T-helper 9 cell (primary cell): ENCODE results near the gene MNX1.

Experiments
- DNase-seq: peaks from one replicate; pipeline ENCODE4 v3.0.0-alpha.2; 2020

MNX1 gene

DNA sequence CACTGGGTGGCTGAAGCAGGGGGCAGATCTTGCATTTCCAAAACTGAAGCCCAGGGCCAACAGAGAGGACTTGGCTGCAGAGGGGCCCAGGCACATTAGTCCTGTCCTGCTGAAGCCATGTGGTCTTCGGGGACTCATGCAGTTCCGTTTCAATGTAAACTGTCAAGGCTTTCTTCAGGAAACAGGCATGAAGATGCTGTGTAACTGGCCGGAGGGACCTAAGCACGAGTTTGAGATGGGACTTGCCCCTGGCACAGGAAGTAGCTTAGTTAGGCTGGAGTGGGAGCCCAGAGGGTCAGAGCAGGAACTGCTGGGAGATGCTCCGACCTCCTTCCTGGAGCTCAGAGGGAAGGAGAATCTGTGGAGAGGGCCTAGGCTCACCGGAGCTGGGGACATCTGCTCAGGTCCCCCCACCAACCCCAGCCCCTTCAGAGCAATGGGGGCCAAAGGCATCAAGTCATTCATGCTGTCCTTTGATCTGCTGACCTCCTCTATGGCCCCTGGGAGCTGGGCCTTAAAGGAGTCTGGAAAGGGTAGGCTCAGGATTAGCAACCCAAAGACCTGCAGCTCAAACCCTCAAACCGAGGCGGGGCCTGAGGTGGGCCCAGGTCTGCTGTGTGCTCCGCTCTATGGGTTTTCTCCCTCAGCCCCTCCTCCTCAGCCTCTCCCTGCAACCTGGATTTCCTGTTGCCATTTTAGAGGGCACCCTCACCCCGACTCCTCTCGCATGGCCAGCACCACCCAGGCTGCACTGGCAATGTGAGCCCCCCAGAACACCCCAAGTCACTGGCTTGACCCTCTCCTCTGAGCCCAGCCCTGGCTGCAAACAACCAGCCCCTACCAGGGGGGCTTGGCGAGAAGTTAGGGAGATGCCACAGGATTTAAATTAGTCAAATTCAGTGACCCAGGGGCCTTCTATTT lies 4.4 kb upstream of the MNX1 start:
- no peak for DNase-seq

DNA sequence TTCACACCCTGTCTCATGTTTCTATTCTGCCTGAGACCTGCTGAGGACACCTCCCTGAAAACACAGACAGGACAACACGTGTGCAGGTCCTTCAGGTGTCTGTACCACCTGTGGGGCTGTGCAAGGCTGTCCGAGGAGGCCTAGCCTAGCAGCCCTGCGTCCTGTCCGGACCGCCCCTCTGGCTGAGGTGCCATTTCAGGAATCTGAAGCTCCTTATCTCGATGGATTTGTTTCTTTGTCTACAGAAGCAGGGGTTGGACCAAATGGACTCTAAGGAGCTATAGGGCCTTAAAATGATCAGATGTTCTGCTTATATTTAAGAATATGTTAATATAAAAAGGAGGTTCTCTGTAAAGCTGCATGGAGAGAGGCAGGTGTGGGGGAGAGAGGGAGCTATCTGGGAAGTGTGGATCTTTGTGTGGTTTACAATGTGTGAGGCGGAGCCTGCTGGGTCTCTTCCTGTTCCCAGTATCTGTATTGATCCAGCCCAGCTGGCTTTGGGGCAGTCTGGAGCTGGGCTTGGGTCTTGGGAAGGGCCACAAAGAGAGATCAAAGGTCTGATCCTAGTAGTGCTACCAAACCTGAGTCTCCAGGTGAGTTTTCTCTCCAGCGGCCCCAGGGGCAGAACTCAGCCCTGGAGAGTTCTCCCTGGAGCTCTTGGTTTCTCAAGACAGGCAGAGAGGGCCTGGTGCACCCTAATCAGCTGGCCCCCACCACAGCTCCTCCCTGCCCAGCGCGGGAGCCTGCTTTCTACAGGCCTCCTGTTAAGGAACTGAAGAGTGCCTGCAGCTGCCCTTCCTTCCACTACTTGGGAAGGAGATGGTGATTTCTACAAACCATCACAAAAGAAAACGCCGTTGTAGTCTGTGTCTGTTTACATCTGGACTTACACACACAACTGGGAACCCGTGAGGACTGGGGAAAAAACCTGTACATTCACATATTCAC lies 3.4 kb upstream of the MNX1 start:
- DNase-seq, result no peak

DNA sequence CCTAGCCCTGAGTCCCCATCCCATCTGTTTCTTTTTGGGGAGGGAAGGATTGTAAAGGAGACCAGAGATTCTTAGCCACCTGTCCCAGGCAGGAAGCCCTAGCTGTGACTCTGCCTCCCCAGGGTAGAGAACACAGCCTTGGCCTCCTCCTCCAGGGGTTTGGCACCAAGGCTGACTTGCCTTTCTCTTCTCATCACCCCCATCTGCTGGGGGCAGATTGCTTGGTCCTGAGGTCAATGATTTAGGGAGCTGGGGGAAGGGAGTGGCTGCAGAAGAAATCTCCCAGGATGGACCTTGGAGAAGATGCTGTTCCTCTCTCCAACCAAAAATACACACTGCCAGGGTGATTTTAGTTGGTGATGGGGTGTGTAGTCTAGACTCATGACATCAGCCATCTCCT lies 2.6 kb upstream of the MNX1 start:
- DNase-seq, result no peak

DNA sequence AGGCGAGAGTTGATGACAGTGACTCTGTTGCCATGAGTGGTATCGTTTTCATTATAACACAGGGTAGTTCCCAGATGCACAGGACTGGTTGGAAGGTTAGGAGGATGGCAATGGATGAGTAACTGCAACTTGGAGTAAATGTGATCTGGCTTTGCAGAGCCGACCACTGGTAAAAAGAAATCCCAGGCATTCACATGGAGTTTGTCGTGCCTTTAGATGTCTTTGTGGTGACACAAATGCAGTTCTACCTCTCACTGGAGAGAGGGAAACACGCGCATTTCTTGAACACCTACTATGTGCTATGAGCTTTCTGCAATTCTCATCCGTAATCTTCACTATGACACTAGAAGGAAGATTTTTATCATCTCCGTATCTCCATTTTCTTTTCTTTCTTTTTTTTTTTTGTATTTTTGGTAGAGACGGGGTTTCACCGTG lies 1.7 kb upstream of the MNX1 start:
- DNase-seq, result no peak

DNA sequence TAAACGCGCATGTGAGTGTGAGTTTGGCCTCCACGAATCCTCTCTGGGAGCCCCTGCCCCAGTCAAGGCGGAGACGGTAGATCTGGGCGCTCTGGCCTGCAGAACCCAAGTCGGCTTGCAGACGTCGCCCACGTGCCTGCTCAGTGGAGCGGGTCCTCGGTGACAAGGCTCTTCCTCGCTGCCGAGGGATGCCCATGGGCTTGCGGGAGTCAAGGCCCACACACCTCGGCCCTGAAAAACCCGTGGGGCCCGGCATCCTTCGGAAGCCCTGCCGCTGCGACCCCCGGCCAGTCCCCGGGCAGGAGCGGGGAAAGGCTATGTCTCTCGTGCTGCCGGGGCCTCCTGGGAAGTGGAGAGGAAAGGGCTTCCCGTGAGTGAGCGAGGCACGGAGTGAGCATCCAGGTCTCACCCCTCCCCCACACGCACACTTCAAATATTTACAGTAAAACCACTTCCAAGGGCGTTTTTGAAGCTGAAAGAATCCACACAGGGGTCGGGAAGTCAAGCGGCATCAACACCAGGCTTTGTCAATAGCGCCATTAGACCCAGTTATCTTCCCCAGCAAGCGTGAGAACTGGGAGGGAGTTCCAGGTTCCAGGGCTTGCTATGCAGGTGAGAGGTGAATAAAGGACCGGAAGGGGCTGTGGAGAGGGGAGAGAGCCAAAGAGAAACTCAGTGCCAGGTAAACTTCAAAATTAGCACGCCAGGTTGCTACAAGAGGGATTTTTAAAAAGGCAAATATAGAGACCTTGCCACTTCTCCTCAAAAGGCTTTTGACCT lies 1.1 kb upstream of the MNX1 start:
- DNase-seq, result no peak

DNA sequence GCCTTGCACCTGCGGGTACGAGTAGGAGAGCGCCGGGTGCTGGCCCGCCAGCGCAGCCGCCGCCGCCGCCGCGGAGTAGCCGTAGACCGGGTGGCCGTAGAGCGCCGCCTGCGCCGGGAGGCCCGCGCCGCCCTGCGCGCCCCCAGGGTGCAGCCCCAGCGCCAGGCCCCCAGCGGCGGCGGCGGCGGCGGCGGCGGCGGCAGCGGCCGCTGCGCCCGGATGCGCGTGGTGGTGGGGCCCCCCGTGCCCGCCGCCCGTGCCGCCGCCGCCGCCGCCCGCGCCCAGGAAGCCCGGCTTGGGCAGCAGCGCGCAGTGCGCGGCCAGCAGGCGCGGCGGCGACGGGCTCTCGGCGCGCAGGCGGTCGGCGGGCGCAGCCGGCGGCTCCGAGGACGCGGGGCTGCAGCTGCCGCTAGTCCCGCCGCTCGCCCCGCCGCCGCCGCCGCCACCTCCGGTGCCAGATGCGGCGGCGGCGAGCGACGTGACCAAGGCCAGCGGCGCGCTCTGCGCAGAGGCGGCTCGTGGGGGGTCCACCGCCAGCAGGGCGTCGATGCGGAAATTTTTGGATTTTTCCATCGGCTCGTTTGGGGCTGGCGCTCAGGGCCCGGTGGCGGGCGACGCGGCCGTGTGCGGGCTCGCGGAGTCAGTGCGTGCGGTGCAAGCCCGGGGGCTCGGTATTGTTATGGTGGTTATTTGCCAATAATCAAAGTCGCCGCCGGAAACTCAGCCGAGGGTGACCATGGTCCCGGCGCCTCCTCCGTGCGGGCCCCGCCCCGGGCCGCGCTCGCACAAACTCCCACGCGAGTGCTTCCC lies 480 bp downstream of the MNX1 start:
- DNase-seq, result no peak

DNA sequence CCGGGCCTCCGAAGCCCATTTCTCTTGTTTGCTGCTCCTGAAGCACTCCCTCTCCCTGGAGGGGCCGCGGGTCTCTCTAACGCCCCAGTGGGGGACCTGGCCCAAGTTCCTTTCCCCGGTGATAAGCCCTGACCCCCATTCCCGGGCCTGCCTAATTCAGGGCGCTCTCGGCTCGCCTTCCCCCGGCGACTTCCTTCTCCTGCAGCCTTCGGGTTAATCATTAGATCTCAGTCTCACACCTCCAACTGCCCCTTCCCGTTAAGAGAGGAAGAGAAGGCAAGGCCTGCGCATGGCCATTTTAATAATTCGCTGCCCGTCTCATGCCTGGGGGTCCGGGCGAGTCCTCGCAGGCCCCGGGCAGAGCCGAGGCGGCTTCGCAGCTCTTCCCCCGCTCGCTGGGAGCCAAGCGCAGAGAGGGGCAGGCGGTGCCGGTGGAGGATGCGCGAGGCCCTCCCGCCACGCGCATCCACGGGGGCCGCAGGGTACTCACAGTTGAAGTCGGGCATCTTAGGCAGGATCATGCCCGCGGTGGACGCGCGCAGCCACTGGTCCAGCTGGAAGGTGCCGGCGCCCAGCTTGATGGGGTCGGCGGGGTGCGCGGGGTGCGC lies 1.2 kb downstream of the MNX1 start:
- DNase-seq, result no peak

DNA sequence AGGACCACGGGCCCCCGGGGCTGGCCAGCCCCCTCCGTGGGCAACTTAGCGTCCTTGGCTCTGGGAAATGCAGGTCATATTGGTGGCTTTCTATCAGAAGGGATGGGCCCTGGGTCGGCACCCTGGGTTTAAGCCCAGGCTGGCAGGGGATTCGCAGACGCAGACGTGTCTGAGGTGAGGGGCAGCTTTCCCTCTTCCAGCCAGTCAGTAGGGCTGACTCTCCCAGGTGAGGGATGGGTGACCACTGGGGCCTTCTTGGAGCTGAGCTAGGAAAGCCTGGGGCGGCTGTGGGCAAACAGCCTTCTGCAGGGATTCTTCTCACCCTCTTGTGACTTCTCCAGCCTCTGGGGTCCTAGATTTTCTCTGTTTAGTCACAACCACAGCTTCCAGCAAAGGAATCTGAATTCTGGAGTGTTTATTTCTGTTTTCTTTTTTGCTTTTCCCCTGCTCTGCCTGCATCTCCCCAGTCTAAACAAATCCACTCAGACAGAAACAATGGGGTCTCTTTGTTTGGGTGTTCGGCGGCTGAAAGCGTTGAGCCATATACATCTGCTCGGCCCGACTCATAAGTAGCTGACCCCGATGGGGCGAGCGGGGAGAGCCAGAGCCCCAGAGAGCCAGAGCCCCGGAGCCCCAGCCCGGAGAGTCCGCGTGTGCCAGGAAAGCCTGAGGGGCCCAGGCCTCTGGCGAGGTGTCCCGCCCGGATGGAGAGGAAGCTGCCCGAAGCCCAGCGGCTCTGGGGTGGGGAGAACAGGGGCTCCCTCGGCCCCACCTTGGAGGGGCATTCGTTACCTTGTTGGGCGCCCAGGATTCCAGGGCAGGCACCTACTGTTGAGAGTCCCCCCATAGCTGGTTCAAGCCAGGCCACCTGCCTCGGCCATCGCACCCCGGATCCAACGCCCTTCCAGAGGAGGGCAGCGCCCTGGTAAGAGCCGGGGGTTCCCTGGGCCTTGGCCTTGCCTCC lies 2.0 kb downstream of the MNX1 start:
- DNase-seq, result no peak

DNA sequence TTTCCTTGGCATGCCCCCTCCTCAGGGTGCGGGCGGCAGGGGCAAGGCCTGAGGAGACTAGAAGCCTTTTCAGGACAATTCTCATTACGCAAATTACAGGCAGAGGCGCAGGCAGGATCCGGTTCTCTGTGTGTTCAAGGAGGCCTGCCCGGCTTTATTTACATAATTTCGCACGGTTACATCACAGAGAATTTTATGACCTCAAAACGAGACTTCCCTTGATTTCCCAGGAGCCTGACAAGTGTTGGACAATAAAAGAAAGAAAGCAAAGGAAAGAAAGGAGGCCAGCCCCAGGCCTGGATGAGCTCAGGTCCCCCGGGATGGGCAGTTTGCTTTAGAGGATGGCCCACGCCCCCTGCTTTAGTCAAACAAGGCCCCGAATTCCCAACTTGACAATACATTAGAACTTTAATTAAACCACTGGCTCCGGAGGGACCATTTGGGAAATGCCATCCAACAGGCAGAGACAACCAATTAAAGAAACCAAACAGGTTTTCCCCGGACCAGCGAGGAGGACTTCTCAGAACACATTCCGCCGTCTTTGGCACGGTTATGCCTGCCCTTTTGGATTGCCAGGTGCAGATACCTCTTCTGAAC lies 2.9 kb downstream of the MNX1 start:
- no peak for DNase-seq

DNA sequence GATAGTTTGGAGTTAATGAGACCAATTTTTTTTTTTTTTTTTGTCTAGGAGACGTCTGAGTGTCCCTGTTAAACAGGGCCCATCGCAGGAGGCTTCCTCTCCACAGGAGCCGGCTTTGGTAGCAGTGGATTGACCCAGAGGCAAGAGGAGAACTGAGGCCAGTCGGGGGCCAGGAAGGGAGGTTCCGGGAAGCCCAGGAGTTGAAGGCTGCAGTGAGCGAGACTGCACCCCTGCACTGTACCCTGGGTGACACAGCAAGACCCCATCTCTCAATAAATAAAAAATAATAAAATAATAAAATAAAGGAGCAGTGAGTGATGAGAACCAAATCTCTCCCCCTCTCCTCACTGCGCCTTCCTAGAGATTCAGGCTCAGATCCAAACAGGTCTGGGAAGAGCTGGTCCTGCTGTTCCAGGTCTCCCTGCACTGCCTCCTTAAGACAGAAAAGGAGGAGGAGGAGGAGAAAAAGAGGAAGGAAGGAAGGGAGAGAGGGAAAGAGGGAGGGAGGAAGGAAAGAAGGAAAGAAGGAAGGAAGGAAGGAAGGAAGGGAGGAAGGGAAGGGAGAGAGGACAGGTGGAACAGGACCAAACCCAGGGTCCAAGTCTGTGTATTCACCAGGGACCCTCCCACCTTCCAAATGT lies 3.5 kb downstream of the MNX1 start:
- no peak for DNase-seq

DNA sequence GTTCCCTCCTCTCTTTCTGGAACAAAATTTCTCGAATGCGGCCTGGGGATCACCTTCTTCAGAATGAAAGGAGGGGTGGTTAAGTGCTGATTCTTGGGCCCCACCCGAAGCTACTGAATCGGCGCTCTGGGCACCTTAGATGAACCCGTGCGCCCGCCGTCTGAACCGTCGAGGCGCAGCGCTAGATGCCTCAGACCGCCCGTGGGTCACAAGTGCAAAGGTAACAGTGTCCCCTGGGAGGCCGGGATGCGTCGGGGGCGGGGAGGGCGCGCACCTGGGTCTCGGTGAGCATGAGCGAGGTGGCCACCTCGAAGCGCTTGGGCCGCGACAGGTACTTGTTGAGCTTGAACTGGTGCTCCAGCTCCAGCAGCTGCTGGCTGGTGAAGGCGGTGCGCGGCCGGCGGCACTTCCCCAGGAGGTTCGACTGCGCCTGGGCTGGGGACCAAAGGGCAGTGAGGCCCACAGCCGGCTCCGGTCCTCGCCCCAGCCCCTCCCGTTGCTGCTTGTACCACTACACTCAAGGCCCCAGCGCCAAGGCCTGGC lies 4.2 kb downstream of the MNX1 start:
- no peak for DNase-seq

DNA sequence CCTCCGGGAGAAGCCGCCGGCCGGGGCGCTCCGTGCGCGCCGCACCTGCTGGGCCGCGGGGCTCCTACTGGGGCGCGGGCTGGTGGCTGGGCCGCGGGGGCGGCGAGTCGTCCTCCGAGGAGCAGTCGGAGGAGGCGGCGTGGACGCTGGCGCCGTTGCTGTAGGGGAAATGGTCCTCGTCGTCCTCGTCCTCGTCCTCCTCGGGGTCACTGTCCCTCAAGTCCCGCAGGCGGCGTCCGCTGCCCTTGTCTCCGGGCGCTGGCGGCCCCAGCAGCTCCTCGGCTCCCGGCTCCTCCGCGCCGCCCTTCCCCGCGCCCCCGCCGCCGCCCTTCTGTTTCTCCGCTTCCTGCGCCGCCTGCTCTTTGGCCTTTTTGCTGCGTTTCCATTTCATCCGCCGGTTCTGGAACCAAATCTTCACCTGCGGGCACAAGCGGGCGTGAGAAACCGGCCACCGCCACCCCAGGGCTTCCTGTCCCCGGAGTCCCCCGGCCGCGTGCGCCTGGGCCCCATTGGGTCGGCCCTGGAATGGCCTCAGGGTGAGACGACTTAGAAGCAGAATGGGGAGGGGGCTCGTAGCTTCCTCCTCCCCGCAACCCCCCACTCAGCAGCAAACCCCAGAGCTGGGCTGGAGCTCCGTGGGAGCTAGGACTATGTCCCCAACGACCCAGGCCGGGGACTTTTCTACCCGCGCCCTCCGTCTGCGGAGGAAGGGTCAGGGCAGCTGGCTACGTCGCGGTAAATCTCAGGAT lies 4.8 kb downstream of the MNX1 start:
- DNase-seq, result no peak

DNA sequence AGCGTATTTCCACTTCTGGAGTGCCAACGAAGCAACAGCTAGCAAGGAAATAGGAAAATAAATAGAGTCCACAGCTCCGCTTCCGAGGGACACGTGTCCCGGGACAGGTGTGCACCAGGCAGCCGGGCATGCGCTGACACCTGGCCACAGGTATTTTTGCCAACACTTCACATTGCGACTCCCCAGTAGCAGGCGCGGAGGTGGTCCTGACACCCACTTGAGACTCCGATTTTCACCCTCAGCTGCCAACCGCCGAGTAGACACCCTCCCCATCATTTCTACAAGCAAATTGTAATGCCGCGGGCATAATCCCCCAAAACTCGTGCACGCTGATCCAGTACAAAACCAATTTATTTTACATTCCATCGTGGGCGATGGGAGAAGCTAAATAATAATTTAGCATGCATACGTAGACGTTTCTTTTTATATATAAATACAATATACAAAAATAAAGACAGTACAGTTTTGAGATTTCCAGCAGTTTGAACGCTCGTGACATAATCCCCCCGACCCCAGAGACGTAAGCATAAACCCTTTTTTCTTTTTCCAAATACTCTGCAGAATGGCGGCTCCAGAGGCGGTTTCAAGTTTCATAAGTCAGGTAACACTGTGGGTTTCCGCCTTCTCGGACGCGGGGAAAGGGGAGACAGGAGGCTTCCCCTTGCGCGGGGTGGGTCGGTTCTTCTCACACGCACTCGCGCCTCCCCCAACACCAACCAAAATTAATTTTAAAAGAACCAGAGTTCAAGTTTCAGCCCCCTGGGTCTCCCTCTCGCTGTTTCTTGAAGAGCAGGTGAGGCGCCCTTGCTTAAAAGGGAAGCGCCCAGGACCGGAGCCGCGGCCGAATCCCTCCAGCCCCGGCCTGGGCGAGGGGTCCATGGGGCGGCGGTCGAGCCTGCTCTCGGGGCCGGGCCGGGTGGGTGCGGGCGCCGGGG lies 5.7 kb downstream of the MNX1 start:
- no peak for DNase-seq

DNA sequence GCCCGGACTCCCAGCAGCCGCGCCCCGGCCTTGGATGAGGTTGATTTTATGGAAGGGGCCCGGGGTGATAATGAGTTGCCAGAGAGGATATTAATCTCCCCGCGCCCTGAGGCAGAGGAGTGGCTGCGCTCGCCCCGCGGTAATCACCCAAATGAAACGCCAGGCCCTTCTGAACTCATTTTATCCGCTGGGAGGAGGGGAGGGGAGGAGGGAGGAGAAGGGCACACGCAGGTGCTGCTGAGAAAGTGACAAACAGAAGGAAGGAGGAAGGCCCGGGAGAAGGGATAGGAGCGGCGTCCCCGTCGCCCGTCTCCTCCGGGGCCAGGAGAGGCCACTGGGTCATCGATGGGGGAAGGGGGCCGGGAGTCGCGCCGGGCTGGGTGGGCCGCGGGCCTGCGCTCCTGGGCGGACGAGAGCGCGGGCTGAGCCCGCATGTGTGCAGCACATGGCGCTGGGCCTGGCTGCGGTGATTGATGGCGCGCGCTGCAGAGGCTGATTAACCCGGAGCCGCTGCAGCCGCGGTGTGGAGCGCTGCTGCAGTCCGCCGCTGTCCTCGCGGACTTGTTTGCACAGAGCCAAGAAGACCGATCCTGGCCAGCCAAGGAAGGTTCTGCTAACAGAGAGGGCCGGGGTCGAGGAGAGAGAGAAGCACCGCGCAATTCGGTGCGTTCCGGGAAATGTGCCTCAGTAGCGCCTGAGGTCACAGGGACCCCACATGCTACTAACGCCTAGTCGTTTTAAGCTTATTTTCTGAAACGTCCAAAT lies 6.5 kb downstream of the MNX1 start:
- DNase-seq, result no peak

DNA sequence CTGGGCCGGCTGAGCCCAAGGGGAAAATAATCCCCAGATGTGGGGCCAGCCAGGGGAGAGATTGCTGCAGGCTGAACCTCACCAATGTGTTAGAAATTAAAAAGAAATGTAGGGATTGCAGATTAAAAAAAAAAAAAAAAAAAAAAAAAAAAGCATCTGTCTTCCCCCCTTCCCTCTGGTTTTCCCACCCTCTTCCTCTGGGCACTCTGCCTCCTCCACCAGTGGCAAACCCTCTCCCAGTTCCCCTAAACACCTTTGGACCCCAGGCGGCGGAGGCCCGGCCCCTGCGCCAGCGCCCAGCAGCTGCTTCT lies 7.1 kb downstream of the MNX1 start:
- no peak for DNase-seq

DNA sequence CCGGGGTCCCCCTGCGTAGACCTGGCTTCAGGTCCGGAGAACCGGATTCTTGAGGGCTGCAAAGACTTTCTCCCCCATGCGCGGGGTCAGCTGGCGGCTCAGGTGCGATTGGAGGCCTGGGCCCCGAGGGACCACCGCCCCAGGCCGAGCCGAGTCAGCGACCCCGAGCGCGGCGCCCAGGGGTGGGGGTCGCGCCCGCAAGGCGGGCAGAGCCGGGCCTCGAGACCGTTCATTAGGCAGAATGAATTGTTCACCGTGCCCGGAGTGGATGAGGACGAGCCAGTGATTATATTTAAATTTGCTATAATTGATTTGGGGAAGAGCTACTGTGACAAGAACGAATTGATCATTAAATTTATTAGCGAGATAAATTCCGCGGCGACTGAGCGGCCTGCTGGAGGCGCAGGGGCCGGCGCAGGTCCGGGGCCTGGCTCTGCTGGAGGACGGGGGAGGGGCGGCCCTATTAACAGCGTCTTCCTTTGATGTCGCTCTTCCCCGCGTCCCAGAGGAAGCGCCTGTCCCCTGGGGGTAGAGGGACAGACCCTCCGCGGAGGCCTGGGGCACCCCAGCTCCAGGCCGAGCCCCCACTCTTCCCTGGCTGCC lies 7.5 kb downstream of the MNX1 start:
- DNase-seq, result no peak
